GM19463 (cell line): ENCODE data around the gene ITPR2.
"Not testable (repeated sequence)": the region's sequence is repeated elsewhere in the genome, so short reads cannot be mapped to it uniquely, and the experiment has no call there.

Experiments
- ATAC-seq: cut with Tn5 transposase; IDR thresholded peaks from one replicate; pipeline ENCODE4 v1.9.1; 2021; ENCODE audit warnings: mild to moderate bottlenecking, moderate library complexity; ENCODE audit not compliant: unreplicated experiment

Gene ITPR2

GRCh38 chr12:26767116-26767515 lies 65.9 kb downstream of the ITPR2 start:
- ATAC-seq = no peak

- no peak for ATAC-seq
These were observed 70.8 kb downstream of the ITPR2 start for GRCh38 chr12:26762186-26762585.

GRCh38 chr12:26761775-26762174 lies 71.2 kb downstream of the ITPR2 start:
- no peak for ATAC-seq

GRCh38 chr12:26760657-26761293 lies 72.2 kb downstream of the ITPR2 start:
- ATAC-seq = no peak

GRCh38 chr12:26755362-26755761 lies 77.6 kb downstream of the ITPR2 start:
- ATAC-seq = not testable (repeated sequence)

- no peak for ATAC-seq
These were observed 78.8 kb downstream of the ITPR2 start for GRCh38 chr12:26754148-26754547.

GRCh38 chr12:26751179-26751578 lies 81.8 kb downstream of the ITPR2 start:
- ATAC-seq = no peak

- ATAC-seq = peak; percentile 29
These were observed 82.3 kb downstream of the ITPR2 start for GRCh38 chr12:26750531-26751175.

- peak; percentile 72 for ATAC-seq
These were observed 83.2 kb downstream of the ITPR2 start for GRCh38 chr12:26749781-26750180.

- ATAC-seq = peak; percentile 36
These were observed 84.1 kb downstream of the ITPR2 start for GRCh38 chr12:26748741-26749431.

GRCh38 chr12:26748412-26748740 lies 84.6 kb downstream of the ITPR2 start:
- peak; percentile 5 for ATAC-seq

- ATAC-seq = no peak
These were observed 86.8 kb downstream of the ITPR2 start for GRCh38 chr12:26746121-26746714.

GRCh38 chr12:26744697-26745440 lies 88.1 kb downstream of the ITPR2 start:
- no peak for ATAC-seq

- no peak for ATAC-seq
These were observed 88.9 kb downstream of the ITPR2 start for GRCh38 chr12:26744042-26744626.

- ATAC-seq = no peak
These were observed 91.3 kb downstream of the ITPR2 start for GRCh38 chr12:26741584-26742227.

- ATAC-seq = no peak
These were observed 92.0 kb downstream of the ITPR2 start for GRCh38 chr12:26740991-26741390.

GRCh38 chr12:26740348-26740747 lies 92.6 kb downstream of the ITPR2 start:
- no peak for ATAC-seq

- no peak for ATAC-seq
These were observed 95.4 kb downstream of the ITPR2 start for GRCh38 chr12:26737487-26738030.

GRCh38 chr12:26736563-26737486 lies 96.2 kb downstream of the ITPR2 start:
- ATAC-seq = no peak
